LoVo (cell line): ENCODE results near the gene HDGF.

Experiments used
- DNase-seq: peaks from one replicate; pipeline ENCODE4 v3.0.0-alpha.2; 2016; ENCODE audit warnings: low spot score

Gene HDGF

GRCh38 chr1:156751451-156751756 is at the start of gene HDGF:
HDGF (minus strand) TSS chr1:156751675; CDS start chr1:156751429, 246 bp downstream.
- DNase-seq: no peak

- DNase-seq: peak; percentile 35
Measured at GRCh38 chr1:156797212-156797871, 45.9 kb upstream of the HDGF start.

DNA sequence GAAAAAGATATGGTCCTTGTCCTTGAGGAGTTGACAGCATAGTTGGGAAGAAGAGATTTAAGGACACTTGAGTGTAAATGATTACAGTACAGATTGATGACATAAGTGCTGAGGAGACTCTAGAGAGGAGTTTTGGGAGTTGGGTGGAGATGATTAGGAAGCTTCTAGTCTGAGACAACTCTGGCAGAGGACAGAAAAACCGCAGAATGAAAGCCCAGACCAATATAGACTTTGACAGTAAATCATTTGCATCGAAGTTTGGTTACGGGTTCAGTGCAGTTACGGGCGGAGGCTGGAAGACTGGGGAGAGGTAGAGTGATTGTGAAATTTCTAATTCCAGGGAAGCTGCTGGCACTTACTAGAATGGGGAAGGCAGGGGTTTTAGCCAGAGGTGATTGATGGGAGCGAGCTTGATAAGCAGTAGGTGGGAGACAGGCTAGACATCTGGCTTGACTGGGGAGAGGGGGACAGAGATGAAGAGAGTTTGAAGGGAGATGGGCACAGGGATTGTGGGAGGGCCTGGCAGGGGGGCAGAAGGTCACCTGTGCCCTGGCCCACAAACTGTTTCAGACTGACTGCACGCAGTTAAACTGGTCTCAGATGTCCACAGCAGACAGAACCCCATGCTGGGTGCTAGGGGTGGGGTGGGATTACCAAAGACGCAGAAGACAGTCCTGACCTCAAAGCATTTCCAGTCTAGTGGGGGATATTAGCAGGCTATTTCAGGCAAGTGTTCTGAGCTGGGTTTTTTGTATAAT is 45.0 kb upstream of the HDGF start:
- DNase-seq: no peak

- DNase-seq: no peak
Measured at GRCh38 chr1:156795787-156796186, 44.3 kb upstream of the HDGF start.

DNA sequence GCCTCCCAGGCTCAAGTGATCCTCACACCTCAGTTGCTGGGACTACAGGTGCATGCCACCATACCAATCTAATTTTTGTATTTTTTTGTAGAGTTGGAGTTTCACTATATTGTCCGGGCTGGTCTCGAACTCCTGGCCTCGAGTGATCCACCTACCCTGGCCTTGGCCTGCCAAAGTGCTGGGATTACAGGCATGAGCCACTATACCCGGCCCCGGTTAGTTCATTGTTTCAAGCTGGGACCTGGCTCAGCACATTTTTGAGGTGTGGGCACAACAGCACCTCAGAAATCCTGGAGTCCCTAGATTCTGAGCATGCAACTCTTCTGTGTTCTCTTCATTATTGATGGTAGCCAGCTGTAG is 43.9 kb upstream of the HDGF start:
- DNase-seq: no peak

DNA sequence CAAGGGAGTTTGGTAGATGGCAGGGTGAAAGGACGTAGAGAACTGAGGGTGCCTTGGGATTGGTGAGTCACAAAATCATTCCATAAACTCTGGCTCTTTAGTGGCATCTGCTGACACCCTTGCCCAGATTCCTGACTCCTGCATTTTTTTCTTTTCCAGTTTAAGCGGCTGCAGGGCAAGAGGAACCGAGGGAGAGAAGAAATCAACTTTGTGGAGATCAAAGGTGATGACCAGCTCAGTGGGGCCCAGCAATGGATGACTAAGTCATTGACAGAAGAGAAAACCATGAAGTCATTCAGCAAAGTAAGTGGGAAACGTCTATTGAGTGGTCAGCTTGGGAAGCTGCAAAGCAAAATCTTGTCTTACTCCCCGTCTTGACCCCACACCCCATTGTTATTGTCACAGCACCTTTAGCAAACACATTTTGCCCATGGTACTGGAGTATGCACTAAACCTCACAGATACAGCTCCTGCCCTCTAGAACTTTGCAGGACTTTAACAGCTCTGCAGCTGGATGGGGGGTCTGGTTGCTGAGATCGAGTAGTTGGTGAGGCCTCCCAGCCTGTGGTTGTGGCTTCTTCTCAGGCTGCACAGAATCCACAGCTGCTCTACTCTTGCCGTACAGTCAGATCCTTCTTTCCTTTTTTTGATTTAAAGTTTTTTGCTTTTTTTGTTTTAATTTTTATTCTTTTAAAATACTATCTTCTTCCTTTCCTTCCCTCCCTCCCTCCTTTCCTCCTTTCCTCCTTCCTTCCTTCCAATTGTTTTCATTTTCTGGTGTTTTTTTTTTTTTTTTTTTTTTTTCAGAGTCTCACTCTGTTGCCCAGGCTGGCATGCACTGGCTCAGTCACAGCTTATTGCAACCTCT is 43.3 kb upstream of the HDGF start:
- no peak for DNase-seq

DNA sequence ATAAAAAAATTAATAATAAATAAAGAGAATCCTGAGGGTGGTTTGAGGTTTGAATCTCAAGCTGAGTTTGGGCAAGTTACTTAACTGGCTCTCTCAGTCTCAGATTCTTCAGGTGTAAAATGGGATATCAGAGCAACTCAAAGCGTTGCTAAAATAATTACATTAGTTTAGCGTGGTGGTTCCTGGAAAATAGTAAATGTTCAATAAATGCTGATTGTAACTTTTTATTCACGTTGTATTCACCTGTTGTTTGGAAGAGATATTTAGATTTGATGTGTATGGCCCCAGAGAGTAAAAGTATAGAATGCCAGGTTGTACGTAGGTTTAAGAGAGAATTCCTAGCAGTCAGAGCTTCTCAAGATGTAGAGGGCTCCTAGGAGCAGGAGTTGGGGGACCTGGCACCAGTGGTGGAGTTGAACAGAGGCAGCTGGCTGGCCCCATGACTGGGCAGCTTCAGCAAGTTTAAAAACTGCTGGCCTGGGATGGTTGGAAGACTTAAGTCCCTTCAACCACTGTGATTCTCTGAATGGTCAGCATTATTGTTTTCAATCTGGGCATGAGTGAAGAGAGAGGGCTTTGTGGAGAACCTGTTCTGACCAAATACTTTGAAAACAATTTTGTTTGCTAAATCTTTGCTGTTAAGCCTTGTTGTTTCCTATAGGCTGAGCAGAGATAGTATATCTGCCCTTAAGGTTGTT is 38.3 kb upstream of the HDGF start:
- no peak for DNase-seq

- DNase-seq: no peak
Measured at GRCh38 chr1:156788136-156788535, 36.7 kb upstream of the HDGF start.

DNA sequence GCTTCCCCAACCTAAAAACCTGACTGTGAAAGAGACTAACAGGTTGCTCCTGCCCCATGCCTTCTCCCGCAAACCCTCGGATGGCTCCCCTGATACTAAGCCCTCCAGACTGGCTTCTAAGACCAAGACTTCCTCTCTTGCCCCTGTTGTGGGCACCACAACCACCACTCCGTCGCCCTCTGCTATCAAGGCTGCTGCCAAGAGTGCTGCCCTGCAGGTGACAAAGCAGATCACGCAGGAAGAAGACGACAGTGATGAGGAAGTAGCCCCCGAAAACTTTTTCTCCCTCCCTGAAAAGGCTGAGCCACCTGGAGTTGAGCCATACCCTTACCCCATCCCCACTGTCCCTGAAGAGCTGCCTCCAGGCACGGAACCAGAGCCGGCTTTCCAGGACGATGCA is 35.2 kb upstream of the HDGF start:
- no peak for DNase-seq

DNA sequence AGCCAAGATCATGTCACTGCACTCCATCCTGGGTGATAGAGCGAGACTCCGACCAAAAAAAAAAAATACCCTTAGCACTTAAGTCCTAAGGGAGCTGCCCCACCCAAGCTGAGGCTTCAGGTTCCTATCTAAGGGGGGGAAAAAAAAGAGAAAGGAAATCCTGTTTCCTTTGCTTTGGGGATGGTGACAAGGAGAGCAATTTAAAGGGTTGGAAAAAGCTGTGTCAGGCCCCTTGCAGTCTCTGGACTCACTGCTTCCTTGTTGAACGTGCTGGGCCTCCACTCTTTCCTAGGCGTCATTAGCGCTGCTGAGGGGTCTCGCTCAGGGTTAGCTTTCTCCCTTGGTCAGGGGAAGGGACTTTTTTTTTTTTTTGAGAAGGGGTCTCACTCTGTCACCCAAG is 34.0 kb upstream of the HDGF start:
- DNase-seq: no peak

DNA sequence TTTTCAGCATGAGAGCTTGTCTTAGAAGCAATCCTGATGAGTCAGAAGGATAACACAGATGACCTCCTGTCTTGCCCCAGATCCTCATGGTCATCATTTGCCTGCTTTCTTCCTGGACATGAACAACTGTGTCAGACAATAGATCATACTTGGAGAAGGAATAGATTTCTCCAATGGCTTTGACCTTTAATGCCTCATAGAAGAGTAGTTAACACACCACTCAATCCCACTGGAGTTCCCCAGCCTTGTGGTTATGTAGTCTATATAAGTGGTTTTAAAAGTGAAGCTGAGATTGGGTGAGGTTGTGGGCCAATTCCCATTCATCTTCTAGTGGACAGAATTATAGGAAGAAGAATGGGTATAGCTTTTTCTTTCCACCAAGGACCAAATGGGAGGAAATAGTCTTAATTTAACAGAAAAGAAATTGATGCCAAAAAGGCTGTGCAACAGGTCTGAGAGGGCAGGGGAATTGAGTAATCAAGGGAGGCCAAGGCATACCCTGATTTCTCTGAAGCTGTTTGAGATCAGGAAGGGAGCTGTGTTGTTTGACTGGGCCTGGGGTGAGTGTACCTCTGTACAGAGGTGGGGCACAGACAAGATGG is 30.2 kb upstream of the HDGF start:
- no peak for DNase-seq

- no peak for DNase-seq
Measured at GRCh38 chr1:156777573-156777972, 26.1 kb upstream of the HDGF start.

GRCh38 chr1:156776942-156777341 is 25.5 kb upstream of the HDGF start:
- DNase-seq: no peak

DNA sequence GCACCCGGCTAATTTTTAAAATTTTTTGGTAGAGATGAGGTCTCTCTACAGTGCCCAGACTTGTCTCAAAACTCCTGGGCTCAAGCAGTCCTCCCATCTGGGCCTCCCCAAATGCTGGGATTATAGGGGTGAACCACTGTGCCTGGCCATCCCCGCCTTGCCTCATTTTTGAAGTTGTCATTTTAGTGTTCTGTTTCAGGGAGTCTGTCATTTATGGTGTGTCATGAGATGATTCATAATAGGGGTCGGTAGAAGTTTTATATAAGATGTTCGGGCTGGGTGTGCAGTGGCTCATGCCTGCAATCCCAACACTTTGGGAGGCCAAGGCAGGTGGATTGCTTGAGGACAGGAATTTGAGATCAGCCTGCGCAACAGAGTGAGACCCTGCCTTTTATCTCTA is 24.3 kb upstream of the HDGF start:
- no peak for DNase-seq

GRCh38 chr1:156773607-156774006 is 22.1 kb upstream of the HDGF start:
- DNase-seq: no peak

DNA sequence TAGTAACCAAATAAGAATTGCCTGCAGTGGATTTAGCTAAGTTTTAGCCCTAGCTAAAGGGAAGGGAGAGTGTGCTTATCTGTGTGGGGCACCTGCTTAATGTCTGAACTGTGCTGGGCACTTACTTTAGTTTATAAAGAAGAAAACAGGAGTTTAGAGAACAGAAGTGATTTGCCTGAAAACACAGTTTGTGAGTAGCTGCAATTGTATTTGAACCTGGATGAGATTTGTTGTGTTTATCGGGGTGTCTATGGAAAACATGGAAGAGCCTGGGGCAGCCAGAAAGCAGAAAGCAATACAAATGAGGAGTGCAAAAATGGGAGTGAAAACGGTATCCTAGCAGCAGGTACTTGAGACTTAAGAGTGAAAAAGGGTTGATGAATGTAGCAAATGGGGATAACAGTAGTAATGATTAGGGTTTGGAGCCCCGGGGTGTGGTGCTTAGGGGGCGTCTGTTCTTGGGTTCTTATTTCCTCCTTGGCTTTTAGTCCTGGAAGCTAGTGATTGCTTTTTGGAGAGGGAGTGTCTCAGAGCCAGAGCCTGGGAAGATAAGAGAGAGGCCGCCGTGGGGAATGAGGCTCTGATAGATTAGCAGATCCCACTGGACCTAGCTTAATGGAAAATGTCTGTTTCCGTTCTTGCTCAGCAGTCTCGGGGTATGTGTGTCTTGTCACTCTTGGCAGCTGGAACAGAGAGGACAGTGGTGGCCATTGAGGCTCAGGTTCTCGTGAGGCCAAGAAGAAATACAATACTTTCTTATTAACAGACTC is 21.4 kb upstream of the HDGF start:
- DNase-seq: no peak

DNA sequence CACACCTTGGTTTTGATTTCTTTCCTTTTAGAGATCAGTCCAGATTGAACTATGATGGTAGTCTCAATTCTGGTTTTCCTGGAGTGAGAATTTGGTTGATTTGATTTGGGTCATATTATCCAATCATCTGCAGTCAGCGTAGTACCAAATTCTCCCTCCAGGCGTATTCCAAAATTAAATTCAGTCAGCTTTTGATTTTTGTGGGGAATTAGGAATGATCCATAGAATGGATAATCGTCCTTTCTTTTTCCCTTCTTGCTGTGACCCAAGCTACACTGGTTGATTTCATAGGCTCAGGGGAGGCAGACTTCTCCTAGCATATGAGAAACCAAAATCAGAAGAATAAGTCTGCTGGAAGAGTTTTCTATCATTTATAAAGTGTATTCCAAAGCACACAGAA is 20.7 kb upstream of the HDGF start:
- no peak for DNase-seq

DNA sequence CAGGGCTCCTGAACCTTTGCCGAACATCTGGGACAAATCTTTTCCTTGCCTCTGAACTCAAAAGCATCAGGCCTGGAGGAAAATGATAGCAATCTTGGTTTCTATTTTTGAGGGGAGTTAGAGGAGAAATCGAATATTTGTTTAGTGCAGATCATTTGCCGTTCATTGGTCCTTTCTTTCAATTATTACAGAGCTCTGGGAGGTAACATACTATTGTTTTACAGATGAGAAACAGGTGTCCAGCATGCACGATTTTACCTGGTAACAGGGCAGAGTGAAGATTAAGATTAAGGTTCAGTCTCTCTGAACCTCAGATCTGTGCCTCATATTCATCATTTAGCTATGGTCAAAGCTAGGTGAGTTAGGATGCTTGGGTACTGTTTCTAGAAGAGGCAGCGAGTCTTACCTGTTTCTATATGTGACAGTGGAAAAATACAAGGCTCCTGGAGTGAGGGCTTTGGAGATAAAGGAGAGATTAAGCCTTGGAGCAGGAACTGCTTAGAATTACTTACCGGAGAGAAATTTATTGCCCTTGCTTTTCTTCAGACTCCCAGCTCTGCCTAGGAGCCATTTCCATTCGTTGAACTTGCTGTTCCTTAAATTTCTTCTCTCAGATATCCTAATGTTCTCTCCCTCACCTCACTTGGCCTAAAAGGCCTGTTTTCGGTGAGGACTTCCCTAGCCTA is 17.3 kb upstream of the HDGF start:
- DNase-seq: no peak

- no peak for DNase-seq
Measured at GRCh38 chr1:156767879-156768604, 16.6 kb upstream of the HDGF start.
